CD14-positive monocyte (primary cell): ENCODE measurements around the gene ULBP2. TPM values are rescaled to one million over a fixed set of nuclear protein-coding genes. Genes with fewer than 3 reads are reported as not detected.
"Not testable (repeated sequence)": the region's sequence is repeated elsewhere in the genome, so short reads cannot be mapped to it uniquely, and the experiment has no call there.

Experiments
- DNase-seq, 3 donors: peaks; one replicate each; pipeline ENCODE4 v3.0.0-alpha.2; 2011 to 2022
- H2AFZ ChIP-seq: 2 replicates; pipeline ENCODE4 v1.6.0; 2012; ENCODE audit warnings: mild to moderate bottlenecking, low read depth, low read length, inconsistent platforms; ENCODE audit not compliant: insufficient read depth, poor library complexity, severe bottlenecking
- H3K27ac ChIP-seq, 2 donors: 1 replicate in 1 of 2; 2 replicates in 1 of 2; pipeline ENCODE4 v1.5.1; 2012 to 2013; ENCODE audit warnings: low read length in 2 of 2, control low read depth in 1 of 2, inconsistent platforms in 1 of 2, low read depth in 1 of 2, mild to moderate bottlenecking in 1 of 2
- H3K27me3 ChIP-seq, 2 donors: one replicate each; pipeline versions ENCODE4 v1.6.0 to v1.6.1; 2011 to 2013; ENCODE audit warnings: low read length in 2 of 2; ENCODE audit not compliant: control insufficient read depth in 2 of 2, insufficient read depth in 2 of 2
- H3K36me3 ChIP-seq, 2 donors: replicated peaks in 1 of 2; 1 replicate in 1 of 2; 2 replicates in 1 of 2; pipeline versions ENCODE4 v1.5.1 to v1.6.1; 2012 to 2013; ENCODE audit warnings: low read length in 2 of 2, control low read depth in 1 of 2, inconsistent platforms in 1 of 2, mild to moderate bottlenecking in 1 of 2; ENCODE audit not compliant: insufficient read depth in 2 of 2, control insufficient read depth in 1 of 2
- H3K4me1 ChIP-seq, 2 donors: 1 replicate in 1 of 2; 2 replicates in 1 of 2; pipeline versions ENCODE4 v1.5.1 to v1.6.1; 2012 to 2013; ENCODE audit warnings: low read length in 2 of 2, control low read depth in 1 of 2, inconsistent platforms in 1 of 2, mild to moderate bottlenecking in 1 of 2, moderate library complexity in 1 of 2; ENCODE audit not compliant: insufficient read depth in 2 of 2, control insufficient read depth in 1 of 2
- H3K4me2 ChIP-seq: replicated peaks from 2 replicates; pipeline ENCODE3; 2012; ENCODE audit warnings: low read length, moderate library complexity, mild to moderate bottlenecking; ENCODE audit not compliant: poor library complexity, severe bottlenecking; ENCODE audit errors: extremely low read depth
- H3K4me3 ChIP-seq, 3 experiments: fragments of 200-600 bp in 1 of 3; sonication (generic) in 1 of 3; replicated peaks in 1 of 3; 1 replicate in 2 of 3; 2 replicates in 1 of 3; pipeline ENCODE4 v1.5.1; 2011 to 2013; ENCODE audit warnings: low read length in 3 of 3, mild to moderate bottlenecking in 3 of 3, control low read depth in 2 of 3, low read depth in 2 of 3, inconsistent platforms in 1 of 3, moderate library complexity in 1 of 3
- H3K79me2 ChIP-seq: 2 replicates; pipeline ENCODE4 v1.6.0; 2012; ENCODE audit warnings: mild to moderate bottlenecking, control low read depth, inconsistent platforms, low read length, moderate library complexity; ENCODE audit not compliant: insufficient read depth
- H3K9ac ChIP-seq: 2 replicates; pipeline ENCODE4 v1.6.0; 2017; ENCODE audit warnings: low read length, mild to moderate bottlenecking; ENCODE audit not compliant: insufficient read depth, poor library complexity, severe bottlenecking
- H3K9me3 ChIP-seq, 2 donors: replicated peaks in 1 of 2; 1 replicate in 1 of 2; 2 replicates in 1 of 2; pipeline versions ENCODE4 v1.5.1 to v1.6.1; 2012 to 2013; ENCODE audit warnings: low read length in 2 of 2, control low read depth in 1 of 2; ENCODE audit not compliant: control insufficient read depth in 1 of 2, insufficient read depth in 1 of 2
- H4K20me1 ChIP-seq: 2 replicates; pipeline ENCODE4 v1.6.0; 2012; ENCODE audit warnings: mild to moderate bottlenecking, low read length, control low read depth, moderate library complexity; ENCODE audit not compliant: insufficient read depth
- H3K27ac Mint-ChIP-seq, 7 donors: one replicate each; pipeline ENCODE4 v1.8.0; 2020; ENCODE audit warnings: mild to moderate bottlenecking in 7 of 7, mixed read lengths in 7 of 7, moderate library complexity in 6 of 7, inconsistent platforms in 2 of 7
- H3K27me3 Mint-ChIP-seq, 3 donors: one replicate each; pipeline ENCODE4 v1.8.0; 2021 to 2022; ENCODE audit warnings: low read depth in 3 of 3, mild to moderate bottlenecking in 3 of 3, mixed read lengths in 3 of 3, moderate library complexity in 3 of 3, inconsistent platforms in 1 of 3
- H3K36me3 Mint-ChIP-seq, 2 donors: one replicate each; pipeline ENCODE4 v1.8.0; 2020; ENCODE audit warnings: mixed read lengths in 2 of 2, inconsistent platforms in 1 of 2, mild to moderate bottlenecking in 1 of 2
- H3K4me1 Mint-ChIP-seq: one replicate; pipeline ENCODE4 v1.8.0; 2020; ENCODE audit warnings: mild to moderate bottlenecking, mixed read lengths
- H3K4me3 Mint-ChIP-seq, 2 donors: one replicate each; pipeline ENCODE4 v1.8.0; 2020; ENCODE audit warnings: mild to moderate bottlenecking in 2 of 2, mixed read lengths in 2 of 2, moderate library complexity in 1 of 2
- H3K9me3 Mint-ChIP-seq, 7 donors: one replicate each; pipeline ENCODE4 v1.8.0; 2020 to 2022; ENCODE audit warnings: mixed read lengths in 7 of 7, mild to moderate bottlenecking in 6 of 7, moderate library complexity in 6 of 7, inconsistent platforms in 2 of 7
- WGBS: methylation state at CpG from one replicate; pipeline ENCODE4 v1.1.5; 2013; ENCODE audit warnings: missing lambda C conversion rate; ENCODE audit not compliant: insufficient coverage; 5-methylcytosine and 5-hydroxymethylcytosine counted together
- intact Hi-C, 2 donors: fragments of 100-400 bp; cut with micrococcal nuclease; formaldehyde crosslinking; loops; one replicate each; pipeline versions ENCODE4 v1.15.0 to v1.15.1; 2023
- polyA plus RNA-seq, 3 donors: library from polyadenylated mRNA; depleted of rRNA in 1 of 3; unstranded in 2 of 3; stranded (reverse) in 1 of 3; fragments of 300-500 nt in 2 of 3; fragments of >200 nt in 1 of 3; fragmentation: Illumina TruSeq in 2 of 3; gene quantifications; 1 replicate in 2 of 3; 2 replicates in 1 of 3; pipeline ENCODE4 v1.2.3, GENCODE V29; 2012 to 2021

Gene ULBP2
- polyA plus RNA-seq, 3 donors: 0.31 to 0.49 TPM; not detected in 1

GRCh38 chr6:149945276-149945675 is 3.5 kb downstream of the ULBP2 start:
- no CpG with 5 or more reads among the region's 6 CpGs for WGBS
- H3K4me2 ChIP-seq, H3K4me3 Mint-ChIP-seq, H3K4me3 ChIP-seq, H3K27ac ChIP-seq, intact Hi-C loops, H3K36me3 ChIP-seq, H3K79me2 ChIP-seq, H3K9me3 ChIP-seq, DNase-seq, H4K20me1 ChIP-seq, H3K9ac ChIP-seq, H3K36me3 Mint-ChIP-seq, H2AFZ ChIP-seq: not testable (repeated sequence)
- Histone ChIP-seq H3K4me1 (peaks cover 14 to 17% of the 10 kb centered on the region in 2 donors), H3K27me3 (peaks cover 25 to 63% of the 10 kb centered on the region in 2 donors)
- Mint-ChIP-seq H3K27me3 (peaks cover 56 to 75% (median 69%) of the 10 kb centered on the region in 3 donors), H3K27ac (peak overlapping the region in 1 of 7 donors; percentile 53), H3K4me1 (peaks cover 15% of the 10 kb centered on the region), H3K9me3 (peaks cover 0 to 22% (median 10%) of the 10 kb centered on the region in 7 donors)

GRCh38 chr6:149946631-149947030 is 4.8 kb downstream of the ULBP2 start:
- Mint-ChIP-seq H3K9me3 (peaks cover 0 to 10% (median 4%) of the 10 kb centered on the region in 7 donors), H3K27me3 (peaks cover 57 to 75% (median 69%) of the 10 kb centered on the region in 3 donors), H3K4me3 (peak overlapping the region in 1 of 2 donors; percentile 4)
- H3K9me3 ChIP-seq, H3K4me1 Mint-ChIP-seq, H3K79me2 ChIP-seq, H3K4me2 ChIP-seq, H2AFZ ChIP-seq, intact Hi-C loops, H4K20me1 ChIP-seq, H3K27ac ChIP-seq, H3K36me3 Mint-ChIP-seq, H3K4me1 ChIP-seq, H3K27ac Mint-ChIP-seq, DNase-seq, H3K4me3 ChIP-seq, H3K36me3 ChIP-seq, H3K9ac ChIP-seq: not testable (repeated sequence)
- 63% methylated on average over 5 of the region's 7 CpGs for WGBS
- peaks cover 26 to 63% of the 10 kb centered on the region in 2 donors for H3K27me3 ChIP-seq

GRCh38 chr6:149947533-149947932 is 5.7 kb downstream of the ULBP2 start:
- H3K36me3 ChIP-seq, H3K4me1 ChIP-seq, DNase-seq, H3K4me3 ChIP-seq, H3K4me2 ChIP-seq, H3K9me3 ChIP-seq, intact Hi-C loops, H3K4me1 Mint-ChIP-seq, H3K27ac ChIP-seq, H3K36me3 Mint-ChIP-seq, H3K9me3 Mint-ChIP-seq, H3K9ac ChIP-seq, H4K20me1 ChIP-seq, H3K4me3 Mint-ChIP-seq, H3K79me2 ChIP-seq, H2AFZ ChIP-seq: not testable (repeated sequence)
- peaks cover 35 to 63% of the 10 kb centered on the region in 2 donors for H3K27me3 ChIP-seq
- no CpG with 5 or more reads among the region's 1 CpG for WGBS
- Mint-ChIP-seq H3K27me3 (peaks cover 56 to 75% (median 69%) of the 10 kb centered on the region in 3 donors), H3K27ac (peak overlapping the region in 1 of 7 donors; percentile 76)
